CD4-positive, alpha-beta T cell treated with Interleukin-2 at 100 ng/mL for 4 hours (primary cell): ENCODE results near the gene EPHA4.

Experiments
- DNase-seq: peaks from one replicate; pipeline ENCODE4 v3.0.0-alpha.2; 2020; ENCODE audit warnings: low spot score

EPHA4 gene

GRCh38 chr2:221572219-221572820 is at the start of gene EPHA4:
EPHA4 (minus strand) TSS chr2:221572304; CDS start chr2:221572248, 56 bp downstream.
- peak; percentile 83 for DNase-seq

GRCh38 chr2:221618007-221618406 is 45.9 kb upstream of the EPHA4 start:
- no peak for DNase-seq

GRCh38 chr2:221616561-221616960 is 44.5 kb upstream of the EPHA4 start:
- no peak for DNase-seq

GRCh38 chr2:221614274-221614673 is 42.2 kb upstream of the EPHA4 start:
- DNase-seq, result no peak

GRCh38 chr2:221612800-221613199 is 40.7 kb upstream of the EPHA4 start:
- no peak for DNase-seq

GRCh38 chr2:221612161-221612560 is 40.1 kb upstream of the EPHA4 start:
- DNase-seq, result no peak

- DNase-seq, result no peak
These were observed 38.6 kb upstream of the EPHA4 start for GRCh38 chr2:221610675-221611074.

- DNase-seq, result no peak
These were observed 38.2 kb upstream of the EPHA4 start for GRCh38 chr2:221610255-221610654.

GRCh38 chr2:221608442-221608841 is 36.3 kb upstream of the EPHA4 start:
- no peak for DNase-seq

- DNase-seq, result no peak
These were observed 34.3 kb upstream of the EPHA4 start for GRCh38 chr2:221606424-221606823.

GRCh38 chr2:221605751-221606240 is 33.7 kb upstream of the EPHA4 start:
- DNase-seq, result no peak

GRCh38 chr2:221602938-221603337 is 30.8 kb upstream of the EPHA4 start:
- no peak for DNase-seq

GRCh38 chr2:221601376-221601775 is 29.3 kb upstream of the EPHA4 start:
- DNase-seq, result no peak

- no peak for DNase-seq
These were observed 28.3 kb upstream of the EPHA4 start for GRCh38 chr2:221600388-221600787.

GRCh38 chr2:221596192-221596591 is 24.1 kb upstream of the EPHA4 start:
- DNase-seq, result no peak

GRCh38 chr2:221590861-221591365 is 18.8 kb upstream of the EPHA4 start:
- DNase-seq, result no peak

- no peak for DNase-seq
These were observed 17.6 kb upstream of the EPHA4 start for GRCh38 chr2:221589696-221590095.

GRCh38 chr2:221588306-221588985 is 16.3 kb upstream of the EPHA4 start:
- no peak for DNase-seq

- DNase-seq, result no peak
These were observed 9.9 kb upstream of the EPHA4 start for GRCh38 chr2:221581986-221582385.

GRCh38 chr2:221574231-221574570 is 2.1 kb upstream of the EPHA4 start:
- DNase-seq, result no peak

- peak; percentile 83 for DNase-seq
These were observed 1.5 kb upstream of the EPHA4 start for GRCh38 chr2:221573430-221574230.

GRCh38 chr2:221572821-221573429 is 821 bp upstream of the EPHA4 start:
- peak; percentile 5 for DNase-seq
